HG02938 (cell line): ENCODE results near the gene ZNF182.
"Not testable (repeated sequence)": the region's sequence is repeated elsewhere in the genome, so short reads cannot be mapped to it uniquely, and the experiment has no call there.

Source experiments
- ATAC-seq: cut with Tn5 transposase; IDR thresholded peaks from one replicate; pipeline ENCODE4 v1.9.1; 2021; ENCODE audit warnings: mild to moderate bottlenecking, moderate library complexity; ENCODE audit not compliant: unreplicated experiment

Gene ZNF182

GRCh38 chrX:48002319-48002718 is 1.5 kb downstream of the ZNF182 start:
- ATAC-seq: no peak

GRCh38 chrX:48001260-48001659 is 2.5 kb downstream of the ZNF182 start:
- no peak for ATAC-seq

- ATAC-seq: no peak
These were observed 11.1 kb downstream of the ZNF182 start for GRCh38 chrX:47992669-47993068.

- ATAC-seq: no peak
These were observed 11.8 kb downstream of the ZNF182 start for GRCh38 chrX:47992095-47992380.

DNA sequence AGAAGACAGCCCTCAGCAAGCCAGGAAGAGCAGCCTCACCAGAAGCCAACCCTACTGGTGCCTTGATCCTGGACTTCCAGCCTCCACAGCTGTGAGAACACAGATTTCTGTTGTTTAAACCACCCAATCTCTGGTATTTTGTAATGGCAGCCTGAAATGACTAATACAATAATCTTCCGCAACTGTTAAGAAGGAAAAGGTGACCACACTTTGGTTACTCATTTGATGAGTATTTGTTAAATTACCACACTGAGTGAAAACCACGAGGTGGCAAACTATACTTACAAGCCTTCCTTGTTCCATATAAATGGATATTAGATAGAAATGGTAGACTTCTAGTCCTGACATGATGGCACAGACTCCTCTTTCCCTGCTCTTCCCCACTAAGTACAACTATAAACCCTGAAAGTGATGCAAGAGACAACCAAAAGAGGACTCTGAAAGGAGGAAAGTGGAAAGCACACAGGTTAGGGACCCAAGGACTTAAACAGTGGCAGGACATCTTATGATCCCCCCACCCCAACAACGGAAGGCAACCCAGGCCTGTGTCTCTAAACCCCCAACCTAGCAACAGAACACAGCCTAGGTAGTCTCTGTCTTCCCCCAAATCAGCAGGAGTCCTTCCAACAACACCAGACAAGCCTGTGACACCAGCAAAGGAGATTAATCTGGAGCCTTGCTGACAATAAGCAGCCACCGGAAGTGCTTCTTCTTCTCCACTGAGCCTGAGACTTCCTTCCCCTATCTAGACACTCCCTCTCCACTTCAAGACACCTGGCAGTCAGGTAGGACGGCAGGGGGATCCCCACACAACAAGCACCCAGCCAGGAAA is 12.3 kb downstream of the ZNF182 start:
- no peak for ATAC-seq

DNA sequence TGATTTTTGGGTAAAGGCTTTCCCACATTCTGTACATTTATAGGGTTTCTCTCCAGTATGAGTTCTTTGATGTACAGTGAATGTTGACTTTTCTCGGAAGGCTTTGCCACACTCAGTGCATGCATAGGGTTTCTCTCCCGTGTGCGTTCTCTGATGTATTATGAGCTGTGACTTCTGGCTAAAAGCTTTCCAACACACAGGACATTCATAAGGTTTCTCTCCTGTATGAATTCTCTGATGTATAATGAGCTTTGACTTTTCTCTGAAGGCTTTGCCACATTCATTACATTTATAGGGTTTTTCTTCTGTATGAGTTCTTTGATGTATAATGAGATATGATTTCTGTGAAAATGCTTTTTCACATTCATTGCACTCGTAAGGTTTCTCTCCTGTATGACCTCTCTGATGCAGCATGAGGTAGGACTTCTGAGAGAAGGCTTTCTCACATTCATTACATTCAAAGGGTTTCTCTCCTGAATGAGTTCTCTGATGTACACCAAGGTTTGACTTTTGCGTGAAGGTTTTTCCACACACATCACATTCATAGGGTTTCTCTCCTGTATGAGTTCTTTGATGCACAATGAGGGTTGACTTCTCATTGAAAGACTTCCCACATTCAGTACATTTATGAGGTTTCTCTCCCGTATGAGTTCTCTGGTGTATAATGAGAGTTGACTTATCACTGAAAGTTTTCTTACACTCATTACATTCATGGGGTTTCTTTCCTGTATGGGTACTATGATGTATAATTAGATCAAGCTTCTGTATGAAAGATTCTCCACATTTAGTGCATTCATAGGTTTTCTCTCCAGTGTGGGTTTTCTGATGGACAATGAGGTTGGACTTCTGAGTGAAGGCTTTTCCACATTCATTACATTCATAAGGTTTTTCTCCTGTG is 27.3 kb downstream of the ZNF182 start:
- ATAC-seq: no peak

GRCh38 chrX:47973235-47973634 is 30.6 kb downstream of the ZNF182 start:
- ATAC-seq: no peak

DNA sequence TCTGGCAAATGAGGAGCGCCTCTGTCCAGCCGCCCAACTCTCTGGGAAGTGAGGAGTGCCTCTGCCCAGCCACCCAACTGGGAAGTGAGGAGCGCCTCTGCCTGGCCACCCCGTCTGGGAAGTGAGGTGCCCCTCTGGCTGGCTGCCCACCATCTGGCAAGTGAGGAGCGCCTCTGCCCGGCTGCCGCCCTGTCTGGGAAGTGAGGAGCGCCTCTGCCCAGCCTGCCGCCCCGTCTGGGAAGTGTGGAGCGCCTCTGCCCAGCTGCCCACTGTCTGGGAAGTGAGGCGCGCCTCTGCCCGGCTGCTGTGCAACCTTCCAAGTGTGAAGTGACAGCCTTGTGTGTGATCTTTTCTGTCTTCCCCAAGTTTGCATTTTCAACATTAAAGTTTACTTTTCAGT is 38.3 kb downstream of the ZNF182 start:
- not testable (repeated sequence) for ATAC-seq

DNA sequence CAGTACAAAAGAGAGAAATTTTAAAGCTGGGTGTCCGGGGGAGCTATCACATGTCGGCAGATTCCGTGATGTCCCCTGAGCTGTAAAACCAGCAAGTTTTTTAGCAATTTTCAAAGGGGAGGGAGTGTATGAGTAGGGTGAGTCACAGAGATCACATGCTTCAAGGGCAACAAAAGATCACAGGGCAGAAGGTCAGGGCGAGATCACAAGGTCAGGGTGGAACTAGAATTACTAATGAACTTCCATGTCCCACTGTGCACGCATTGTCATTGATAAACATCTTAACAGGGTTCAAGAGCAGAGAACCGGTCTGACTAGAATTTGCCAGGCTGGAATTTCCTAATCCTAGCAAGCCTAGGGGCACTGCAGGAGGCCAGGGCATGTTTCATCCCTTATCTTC is 42.0 kb downstream of the ZNF182 start:
- not testable (repeated sequence) for ATAC-seq

- no peak for ATAC-seq
These were observed 43.4 kb downstream of the ZNF182 start for GRCh38 chrX:47960406-47960805.

DNA sequence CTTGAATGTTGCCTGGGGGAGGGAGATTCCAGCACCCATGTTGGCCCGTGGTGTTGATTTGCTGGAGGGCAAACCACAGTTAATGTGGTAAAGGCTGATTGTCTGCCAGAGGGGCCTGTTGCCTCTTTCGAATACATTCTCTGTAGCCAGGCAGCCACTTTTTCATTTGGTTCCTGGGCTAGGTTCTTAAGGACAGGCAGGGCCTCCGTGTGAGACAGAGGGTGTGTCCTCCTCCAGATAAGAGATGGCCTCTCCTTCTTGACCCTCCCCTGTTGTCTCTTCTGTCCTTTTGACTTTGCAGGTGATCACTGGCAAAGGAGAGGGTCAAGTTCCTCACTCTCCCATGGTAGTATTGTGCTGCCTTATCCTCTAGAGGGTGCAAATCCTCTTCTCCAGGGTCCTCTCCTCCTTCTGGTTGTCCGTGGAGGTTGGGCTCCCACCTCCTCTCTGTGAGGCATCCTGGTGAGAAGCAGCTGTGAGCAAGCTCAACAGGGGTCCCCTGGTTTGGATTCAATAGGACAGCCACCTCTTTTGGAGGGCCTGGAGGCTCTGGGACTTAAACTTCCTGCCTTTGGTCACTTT is 44.9 kb downstream of the ZNF182 start:
- no peak for ATAC-seq

DNA sequence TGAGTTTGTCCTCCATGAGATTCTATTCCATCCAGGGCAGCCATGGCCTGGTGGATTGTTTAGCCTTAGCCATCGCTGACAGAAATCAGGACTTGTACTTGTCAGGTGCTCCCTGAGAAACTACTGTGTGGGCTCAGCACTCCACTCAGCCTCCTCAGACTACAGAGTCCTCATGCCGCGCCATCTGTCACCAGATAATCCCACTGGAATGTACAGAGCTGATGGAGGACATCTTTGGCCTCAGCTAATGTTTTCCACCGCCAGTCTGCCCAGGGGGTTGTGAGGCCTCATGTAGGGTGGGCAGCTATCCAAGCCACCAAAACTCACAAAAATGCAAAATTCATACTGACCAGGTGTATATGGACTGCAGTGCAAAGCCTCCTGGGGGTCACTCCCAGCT is 45.6 kb downstream of the ZNF182 start:
- ATAC-seq: not testable (repeated sequence)

DNA sequence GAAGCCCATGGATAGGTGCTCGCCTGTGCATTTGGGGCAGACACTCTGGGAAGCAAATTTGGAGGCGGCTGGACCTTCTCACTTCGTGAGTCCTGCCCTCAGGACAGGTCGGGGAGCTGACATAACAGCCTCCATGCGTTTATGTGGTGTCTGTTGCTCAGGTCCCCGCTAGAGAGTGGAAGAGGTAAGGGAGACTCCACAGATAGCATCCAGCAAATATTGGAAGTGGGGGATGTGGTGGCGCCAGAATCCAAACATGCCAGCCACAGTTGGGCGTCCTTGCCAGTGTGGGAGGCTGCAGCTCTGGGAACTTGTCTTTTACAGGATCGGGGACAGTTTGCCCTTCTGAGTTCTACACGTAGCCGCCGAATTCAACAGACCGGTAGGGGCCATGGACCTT is 47.8 kb downstream of the ZNF182 start:
- ATAC-seq: no peak

GRCh38 chrX:47955295-47955694 is 48.5 kb downstream of the ZNF182 start:
- not testable (repeated sequence) for ATAC-seq

DNA sequence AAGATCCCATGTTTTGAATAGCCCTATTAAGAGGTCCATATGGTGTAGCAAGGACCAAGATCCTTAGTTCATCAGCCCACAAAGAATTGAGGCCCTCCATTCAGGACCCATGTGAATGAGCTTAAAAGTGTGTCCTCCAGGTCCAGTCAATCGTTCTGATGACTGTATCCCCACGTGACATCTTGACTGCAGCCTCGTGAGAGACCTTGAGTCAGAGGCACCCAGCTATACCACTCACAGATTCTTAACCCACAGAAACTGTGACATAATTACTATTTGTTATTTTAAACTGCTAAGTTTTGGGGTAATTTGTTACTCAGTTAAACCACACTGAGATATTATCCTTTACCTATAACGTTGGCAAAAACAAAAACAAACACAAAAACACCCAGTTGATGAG is 62.4 kb downstream of the ZNF182 start:
- no peak for ATAC-seq

GRCh38 chrX:47940448-47940847 is 63.3 kb downstream of the ZNF182 start:
- no peak for ATAC-seq

GRCh38 chrX:47936940-47937317 is 66.9 kb downstream of the ZNF182 start:
- ATAC-seq: no peak

- ATAC-seq: no peak
These were observed 67.4 kb downstream of the ZNF182 start for GRCh38 chrX:47936224-47936939.

DNA sequence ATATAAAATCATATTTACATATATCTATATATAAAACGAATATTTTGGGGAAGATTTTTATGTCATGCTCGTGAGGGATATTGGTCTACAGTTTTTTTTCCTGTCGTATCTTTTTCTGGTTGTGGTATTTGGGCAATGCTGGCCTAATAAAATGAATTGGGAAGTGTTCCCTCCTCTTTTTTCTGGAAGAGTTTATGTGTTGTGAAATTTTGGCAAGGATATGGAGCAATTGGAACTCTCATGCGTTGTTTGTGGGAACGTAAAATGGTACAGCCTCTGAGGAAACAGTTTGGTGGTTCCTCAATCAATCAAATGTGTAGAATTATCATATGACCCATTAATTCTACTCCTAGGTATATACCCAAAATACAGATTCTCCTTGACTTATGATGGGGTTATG is 69.8 kb downstream of the ZNF182 start:
- ATAC-seq: no peak

- not testable (repeated sequence) for ATAC-seq
These were observed 71.8 kb downstream of the ZNF182 start for GRCh38 chrX:47931970-47932369.

DNA sequence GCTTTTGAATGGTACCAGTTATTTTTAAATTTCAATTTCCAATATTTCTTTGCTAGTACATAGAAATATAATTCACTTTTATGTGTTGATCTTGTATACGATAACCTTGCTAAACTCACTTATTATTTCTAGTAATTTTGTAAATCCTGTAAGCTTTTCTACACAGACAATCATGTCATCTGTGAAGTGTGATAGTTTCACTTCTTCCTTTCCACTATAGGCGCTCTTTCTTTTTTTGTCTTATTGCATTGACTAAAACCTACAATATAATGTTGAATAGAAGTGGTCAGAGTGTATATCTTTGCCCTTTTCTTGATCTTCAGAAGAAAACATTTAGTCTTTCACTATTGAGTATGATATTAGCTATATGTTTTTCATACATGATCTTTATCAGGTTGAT is 76.6 kb downstream of the ZNF182 start:
- no peak for ATAC-seq
